Choroid plexus epithelial cell (primary cell): ENCODE measurements around the gene ZDHHC23.

Experiments used
- DNase-seq: peaks from one replicate; pipeline ENCODE4 v3.0.0-alpha.2; 2010; ENCODE audit warnings: low read depth
- H3K4me3 ChIP-seq: 2 replicates; pipeline ENCODE4 v1.5.1; 2011; ENCODE audit warnings: low read depth, mild to moderate bottlenecking, control low read depth, low read length, moderate library complexity
- TF ChIP-seq, protein P1 (sequence below): conservative IDR thresholded peaks from 2 replicates; pipeline ENCODE4 v1.5.1; 2011; ENCODE audit warnings: low read depth, mild to moderate bottlenecking, control low read depth, inconsistent platforms, low read length, moderate library complexity

The ZDHHC23 gene, protein sequence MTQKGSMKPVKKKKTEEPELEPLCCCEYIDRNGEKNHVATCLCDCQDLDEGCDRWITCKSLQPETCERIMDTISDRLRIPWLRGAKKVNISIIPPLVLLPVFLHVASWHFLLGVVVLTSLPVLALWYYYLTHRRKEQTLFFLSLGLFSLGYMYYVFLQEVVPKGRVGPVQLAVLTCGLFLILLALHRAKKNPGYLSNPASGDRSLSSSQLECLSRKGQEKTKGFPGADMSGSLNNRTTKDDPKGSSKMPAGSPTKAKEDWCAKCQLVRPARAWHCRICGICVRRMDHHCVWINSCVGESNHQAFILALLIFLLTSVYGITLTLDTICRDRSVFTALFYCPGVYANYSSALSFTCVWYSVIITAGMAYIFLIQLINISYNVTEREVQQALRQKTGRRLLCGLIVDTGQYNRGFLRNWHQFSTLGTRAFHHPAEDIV

DNA sequence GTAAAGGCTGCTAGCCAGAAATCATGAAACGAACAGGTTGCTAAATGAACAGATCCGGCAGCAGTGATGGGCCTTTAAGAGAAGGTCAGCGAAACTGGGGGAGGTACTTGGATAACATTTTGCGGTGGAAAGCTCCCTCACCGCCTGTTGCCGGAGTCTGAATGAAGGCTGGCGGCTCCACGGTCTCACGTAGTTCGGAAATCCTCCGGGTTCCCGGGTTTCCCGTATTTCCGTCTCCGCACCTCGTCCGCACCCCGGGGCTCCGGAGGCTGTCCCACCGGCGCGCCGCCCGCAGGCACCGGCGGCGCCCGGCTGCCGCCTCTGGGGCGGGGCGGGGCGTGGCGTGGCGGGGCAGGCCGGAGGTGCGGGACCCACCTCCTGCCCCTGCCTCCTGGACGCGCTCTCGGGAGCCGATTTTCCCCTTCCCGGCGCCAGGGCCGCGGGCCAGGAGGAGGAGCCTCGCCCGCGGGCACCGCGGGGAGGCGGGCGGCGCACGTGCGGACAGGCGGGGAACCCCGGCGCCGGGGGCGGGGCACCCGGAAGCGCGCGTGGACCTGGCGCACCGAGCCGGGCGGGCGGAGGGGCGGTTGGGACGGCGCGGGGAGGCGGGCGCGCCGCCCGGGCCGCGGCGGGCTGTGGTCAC, at the start of gene ZDHHC23:
ZDHHC23 (plus strand) TSS at position 642 of the 643 bp plus-strand sequence. CDS start 790 bp downstream, outside the sequence.
- peak within 1 kb of the TSS; percentile 66 for H3K4me3 ChIP-seq
- peak; percentile 58 for DNase-seq
- TF ChIP-seq, protein P1, sequence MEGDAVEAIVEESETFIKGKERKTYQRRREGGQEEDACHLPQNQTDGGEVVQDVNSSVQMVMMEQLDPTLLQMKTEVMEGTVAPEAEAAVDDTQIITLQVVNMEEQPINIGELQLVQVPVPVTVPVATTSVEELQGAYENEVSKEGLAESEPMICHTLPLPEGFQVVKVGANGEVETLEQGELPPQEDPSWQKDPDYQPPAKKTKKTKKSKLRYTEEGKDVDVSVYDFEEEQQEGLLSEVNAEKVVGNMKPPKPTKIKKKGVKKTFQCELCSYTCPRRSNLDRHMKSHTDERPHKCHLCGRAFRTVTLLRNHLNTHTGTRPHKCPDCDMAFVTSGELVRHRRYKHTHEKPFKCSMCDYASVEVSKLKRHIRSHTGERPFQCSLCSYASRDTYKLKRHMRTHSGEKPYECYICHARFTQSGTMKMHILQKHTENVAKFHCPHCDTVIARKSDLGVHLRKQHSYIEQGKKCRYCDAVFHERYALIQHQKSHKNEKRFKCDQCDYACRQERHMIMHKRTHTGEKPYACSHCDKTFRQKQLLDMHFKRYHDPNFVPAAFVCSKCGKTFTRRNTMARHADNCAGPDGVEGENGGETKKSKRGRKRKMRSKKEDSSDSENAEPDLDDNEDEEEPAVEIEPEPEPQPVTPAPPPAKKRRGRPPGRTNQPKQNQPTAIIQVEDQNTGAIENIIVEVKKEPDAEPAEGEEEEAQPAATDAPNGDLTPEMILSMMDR = no peak

DNA sequence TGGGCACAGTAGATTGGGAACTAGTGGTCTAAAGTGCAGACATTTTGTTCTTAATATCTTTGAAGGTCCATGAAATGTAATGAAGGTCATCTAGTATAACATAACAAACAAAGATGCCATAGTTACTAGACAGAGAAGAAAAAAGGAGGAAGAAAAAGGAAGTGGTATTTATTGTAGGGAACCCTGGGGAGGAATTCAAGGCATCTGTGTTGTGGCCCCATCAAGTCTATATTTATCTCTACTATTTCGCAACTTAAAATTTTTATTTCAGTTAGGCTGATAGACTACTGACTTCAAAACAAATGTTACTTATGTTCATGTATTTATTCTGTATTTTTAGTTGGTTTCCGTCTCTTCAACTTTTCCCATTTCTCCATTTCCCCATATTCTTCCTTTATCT, 48.9 kb upstream of the ZDHHC23 start:
- no peak overlapping the region for H3K4me3 ChIP-seq
- TF ChIP-seq, protein P1 = no peak
- DNase-seq = peak; percentile 86

DNA sequence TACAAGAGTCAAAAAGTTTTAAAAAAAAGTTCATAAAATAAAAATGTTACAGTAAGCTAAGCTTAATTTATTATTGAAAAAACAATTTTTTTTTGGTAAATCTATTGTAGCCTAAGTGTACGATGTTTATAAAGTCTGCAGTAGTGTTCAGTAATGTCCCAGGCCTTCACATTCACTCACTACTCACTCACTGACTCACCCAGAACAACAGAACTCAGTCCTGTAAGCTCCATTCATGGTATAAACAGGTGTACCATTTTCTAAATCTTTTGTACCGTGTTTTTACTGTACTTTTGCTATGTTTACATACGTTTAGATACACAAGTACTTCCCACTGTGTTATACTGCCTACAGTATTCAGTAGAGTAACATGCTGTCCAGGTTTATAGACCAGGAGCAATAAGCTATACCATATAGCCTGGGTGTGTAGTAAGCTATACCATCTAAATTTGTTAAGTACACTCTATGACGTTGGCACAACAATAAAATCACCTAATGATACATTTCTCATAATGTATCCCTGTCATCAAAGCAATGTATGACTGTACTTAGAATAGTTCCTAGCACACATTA, 41.2 kb upstream of the ZDHHC23 start:
- TF ChIP-seq, protein P1 = no peak
- H3K4me3 ChIP-seq = no peak overlapping the region
- no peak for DNase-seq

DNA sequence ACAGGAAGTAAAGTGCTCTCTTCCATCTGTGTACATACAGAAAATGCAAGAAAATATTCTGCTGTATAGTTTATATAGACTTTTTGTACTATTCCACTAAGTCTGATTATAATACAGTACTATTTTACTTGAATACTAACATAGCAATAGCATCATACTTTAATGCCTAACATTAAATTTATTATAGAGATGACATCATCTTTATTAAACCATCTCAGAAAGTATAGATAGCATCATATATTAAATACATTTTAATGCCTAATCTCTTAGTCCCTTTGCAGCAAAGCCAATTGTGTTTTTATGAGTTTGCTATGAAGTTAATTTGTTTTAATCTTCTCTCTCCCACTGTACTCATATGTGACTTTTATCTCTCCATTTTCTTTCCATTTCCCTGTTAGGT, 39.7 kb upstream of the ZDHHC23 start:
- TF ChIP-seq, protein P1 = no peak
- no peak overlapping the region for H3K4me3 ChIP-seq
- no peak for DNase-seq

DNA sequence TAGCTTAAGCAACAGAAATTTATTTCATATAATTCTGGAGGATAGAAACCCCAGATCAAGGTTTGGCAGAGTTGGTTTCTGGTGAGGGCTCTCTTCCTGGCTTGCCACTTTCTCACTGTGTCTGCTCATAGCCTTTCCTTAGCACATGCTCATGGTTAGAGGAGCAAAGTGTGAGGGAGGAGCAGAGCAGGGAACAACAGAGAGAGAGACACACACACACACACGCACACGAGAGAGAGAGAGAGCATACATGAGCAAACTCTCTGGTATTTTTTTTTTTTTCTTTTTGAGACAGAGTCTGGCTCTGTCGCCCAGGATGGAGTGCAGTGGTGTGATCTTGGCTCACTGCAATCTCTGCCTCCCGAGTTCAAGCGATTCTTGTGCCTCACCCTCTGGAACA, 36.8 kb upstream of the ZDHHC23 start:
- peak; percentile 21 for DNase-seq
- TF ChIP-seq, protein P1 = no peak
- H3K4me3 ChIP-seq = no peak overlapping the region

DNA sequence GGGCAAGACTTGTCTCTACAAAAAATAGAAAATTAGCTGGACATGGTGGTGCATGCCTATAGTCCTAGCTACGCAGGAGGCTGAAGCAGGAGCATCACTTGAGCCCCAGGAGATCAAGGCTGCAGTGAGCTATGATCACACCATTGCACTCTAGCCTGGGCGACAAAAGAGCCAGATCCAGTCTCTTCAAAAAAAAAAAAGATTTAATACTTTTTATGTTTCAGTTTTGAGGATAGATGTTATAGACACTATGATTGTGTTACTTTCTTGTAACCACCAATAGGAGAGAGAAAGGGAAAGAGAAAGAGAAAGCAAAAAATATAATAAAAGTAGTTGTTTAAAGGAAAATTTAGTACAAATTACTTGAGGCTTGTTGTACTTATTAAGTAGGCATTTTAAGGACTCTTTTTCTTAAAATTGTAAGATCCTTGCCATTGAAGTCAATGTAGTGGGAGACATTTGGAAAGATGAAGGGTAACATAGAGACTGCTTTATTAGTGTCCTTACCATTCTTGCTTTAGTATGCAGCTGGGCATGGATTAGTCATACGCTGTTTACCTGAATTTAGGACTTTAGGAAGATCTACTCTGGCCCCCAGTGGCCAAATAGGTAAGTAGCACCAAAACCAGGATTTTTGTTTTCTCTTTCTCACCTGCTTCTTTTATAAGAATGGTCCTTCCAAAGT, 35.1 kb upstream of the ZDHHC23 start:
- peak; percentile 86 for DNase-seq
- TF ChIP-seq, protein P1 = peak; percentile 76
- H3K4me3 ChIP-seq = no peak overlapping the region
